Adipocyte (in vitro differentiated cells): ENCODE results near the gene C1orf74.

Source experiments
- DNase-seq: peaks from one replicate; pipeline ENCODE4 v3.0.0-alpha.2; 2015; ENCODE audit warnings: low read depth
- H3K27me3 ChIP-seq: replicated peaks from 2 replicates; pipeline ENCODE4 v1.7.0; 2013; ENCODE audit warnings: mild to moderate bottlenecking, low read length, moderate library complexity; ENCODE audit not compliant: control insufficient read depth, insufficient read depth
- H3K36me3 ChIP-seq: 2 replicates; pipeline ENCODE4 v1.7.0; 2013; ENCODE audit warnings: low read length, mild to moderate bottlenecking, moderate library complexity; ENCODE audit not compliant: control insufficient read depth, insufficient read depth, severe bottlenecking
- H3K4me1 ChIP-seq: 2 replicates; pipeline ENCODE4 v1.7.0; 2013; ENCODE audit warnings: mild to moderate bottlenecking, low read length, moderate library complexity; ENCODE audit not compliant: control insufficient read depth, insufficient read depth
- H3K4me3 ChIP-seq: 2 replicates; pipeline ENCODE4 v1.7.0; 2013; ENCODE audit warnings: mild to moderate bottlenecking, low read length, moderate library complexity
- H3K9ac ChIP-seq: 2 replicates; pipeline ENCODE4 v1.7.0; 2013; ENCODE audit warnings: mild to moderate bottlenecking, low read length, moderate library complexity
- H3K9me3 ChIP-seq: 2 replicates; pipeline ENCODE4 v1.7.0; 2013; ENCODE audit warnings: mild to moderate bottlenecking, low read length, moderate library complexity; ENCODE audit not compliant: control insufficient read depth

The C1orf74 gene

DNA sequence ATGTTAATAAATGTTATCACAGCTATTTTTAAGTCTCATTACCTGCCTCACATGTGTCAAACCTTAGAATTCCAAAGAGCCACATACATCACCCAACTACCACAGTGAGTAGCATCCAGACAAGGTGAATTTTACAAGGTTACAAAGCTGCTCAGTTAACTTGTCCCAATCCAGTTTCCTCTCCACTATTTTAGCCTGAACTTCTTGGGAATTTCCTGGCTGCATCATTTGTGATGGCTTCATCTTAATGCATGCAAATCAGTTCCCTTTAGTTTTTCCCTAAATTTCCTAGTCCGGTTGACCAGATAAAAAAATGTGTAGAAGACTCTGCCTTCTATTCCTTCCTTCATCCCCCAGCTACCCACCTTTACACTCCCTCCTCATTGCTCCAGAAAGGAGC is 29.1 kb downstream of the C1orf74 start:
- Histone ChIP-seq H3K9ac (no peak overlapping the region), H3K4me1 (no peaks in the 10 kb centered on the region), H3K9me3 (no peaks in the 10 kb centered on the region), H3K27me3 (peaks cover 15% of the 10 kb centered on the region), H3K4me3 (no peak overlapping the region), H3K36me3 (no peaks in the 10 kb centered on the region)
- DNase-seq: no peak

DNA sequence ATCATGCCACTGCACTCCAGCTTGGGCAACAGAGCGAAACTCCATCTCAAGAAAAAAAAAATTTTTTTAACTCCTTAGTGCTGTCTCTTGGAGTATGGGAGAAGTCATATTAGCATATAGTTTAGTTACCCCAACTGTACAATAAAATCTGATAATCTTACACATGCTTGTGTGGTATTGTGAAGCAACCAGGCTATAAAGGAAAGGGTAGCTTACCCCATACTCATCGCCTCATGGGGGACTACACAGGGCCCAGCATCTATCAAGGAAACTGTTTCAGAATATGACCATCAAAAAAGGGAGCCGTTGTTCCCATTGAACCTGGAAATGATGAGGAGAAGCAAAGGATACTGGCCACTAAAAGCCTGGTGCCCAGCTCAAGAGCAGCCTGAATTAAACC is 31.5 kb downstream of the C1orf74 start:
- no peak for DNase-seq

DNA sequence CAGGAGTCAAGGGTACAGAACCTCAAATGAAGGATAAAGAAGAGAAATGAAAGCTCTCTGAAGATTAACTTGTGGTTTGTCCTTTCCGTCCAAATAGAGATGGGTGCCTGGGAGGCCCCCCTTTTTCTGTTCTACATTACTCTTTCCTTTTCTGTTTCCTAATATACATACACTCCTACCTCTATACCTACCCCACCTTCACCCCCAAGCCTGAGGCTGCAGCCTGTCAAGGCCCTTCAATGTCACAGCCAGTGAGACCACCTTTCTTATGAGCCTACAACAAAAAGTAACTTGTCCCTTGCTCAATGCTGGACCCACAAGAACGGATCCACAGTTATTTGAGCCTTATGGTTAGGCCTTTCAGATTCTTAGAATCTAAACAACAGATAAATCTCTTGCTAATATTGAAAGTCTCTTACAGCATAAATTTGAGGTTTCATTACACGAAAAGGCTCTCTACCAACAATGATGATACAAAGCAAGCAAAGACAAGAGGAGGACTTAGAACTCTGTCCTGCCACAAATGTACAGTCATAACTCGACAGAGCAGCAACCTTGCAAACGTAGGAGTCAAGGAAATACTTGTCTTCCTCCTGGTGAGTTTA is 32.6 kb downstream of the C1orf74 start:
- Histone ChIP-seq H3K9ac (no peak overlapping the region), H3K4me1 (peaks cover 8% of the 10 kb centered on the region), H3K36me3 (no peaks in the 10 kb centered on the region), H3K4me3 (no peak overlapping the region), H3K9me3 (no peaks in the 10 kb centered on the region), H3K27me3 (peaks cover 8% of the 10 kb centered on the region)
- no peak for DNase-seq

More for the DNA sequence above, 31.5 kb downstream of the C1orf74 start:
- H3K9me3 ChIP-seq: no peaks in the 10 kb centered on the region
- H3K9ac ChIP-seq: no peak overlapping the region
- no peak overlapping the region for H3K4me3 ChIP-seq
- no peaks in the 10 kb centered on the region for H3K4me1 ChIP-seq
- H3K36me3 ChIP-seq: no peaks in the 10 kb centered on the region
- peaks cover 15% of the 10 kb centered on the region for H3K27me3 ChIP-seq

DNA sequence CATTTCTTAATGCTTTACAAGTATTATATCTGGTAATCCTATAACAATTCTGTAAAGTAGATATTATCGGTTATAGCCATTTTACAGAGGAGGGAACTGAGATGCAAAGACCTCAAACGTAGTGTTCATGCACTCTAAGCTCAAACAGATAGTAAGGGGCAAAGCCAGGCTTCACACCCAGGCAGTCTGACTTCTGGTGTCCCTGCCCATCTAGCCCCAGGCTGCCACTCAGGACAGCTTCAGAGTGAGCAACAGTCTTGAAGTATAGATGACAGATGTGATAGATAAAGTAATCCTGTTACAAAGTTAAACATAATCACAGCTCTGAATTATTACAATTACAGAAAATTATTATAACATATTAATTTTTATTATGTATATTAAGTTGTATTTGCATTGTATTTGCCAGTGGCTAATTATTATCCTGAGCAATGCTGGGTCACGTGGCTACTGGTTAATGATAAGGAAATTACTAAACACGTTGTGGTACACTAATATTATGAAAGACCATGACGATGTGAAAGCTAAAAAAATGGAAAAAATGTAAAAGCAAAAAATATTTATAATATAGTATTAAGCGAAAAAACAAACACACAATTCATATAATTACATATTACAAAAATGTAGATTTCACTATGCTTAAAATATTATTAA is 34.6 kb downstream of the C1orf74 start:
- Histone ChIP-seq H3K4me1 (peaks cover 14% of the 10 kb centered on the region), H3K27me3 (no peaks in the 10 kb centered on the region), H3K9me3 (no peaks in the 10 kb centered on the region), H3K4me3 (no peak overlapping the region), H3K36me3 (no peaks in the 10 kb centered on the region), H3K9ac (no peak overlapping the region)
- no peak for DNase-seq

DNA sequence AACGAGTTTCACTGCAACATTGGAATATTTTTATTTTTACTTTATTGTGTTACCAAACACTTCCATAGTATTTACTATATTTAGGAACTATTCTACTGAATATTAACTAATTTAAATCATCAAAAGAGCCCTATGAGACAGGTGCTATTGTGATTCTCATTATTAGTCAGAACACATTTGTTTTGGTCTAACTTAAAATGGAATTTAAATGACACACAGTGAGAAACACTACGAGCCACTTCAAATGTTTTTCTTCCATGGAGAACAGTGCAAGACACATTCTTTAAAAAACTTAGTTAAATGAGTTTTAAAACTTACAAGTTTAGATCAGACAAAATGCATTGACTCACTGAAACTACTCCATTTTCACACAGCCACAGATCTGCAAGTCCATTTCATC is 35.2 kb downstream of the C1orf74 start:
- Histone ChIP-seq H3K36me3 (no peaks in the 10 kb centered on the region), H3K9ac (no peak overlapping the region), H3K4me3 (no peak overlapping the region), H3K9me3 (no peaks in the 10 kb centered on the region), H3K27me3 (no peaks in the 10 kb centered on the region), H3K4me1 (peaks cover 14% of the 10 kb centered on the region)
- DNase-seq: no peak

DNA sequence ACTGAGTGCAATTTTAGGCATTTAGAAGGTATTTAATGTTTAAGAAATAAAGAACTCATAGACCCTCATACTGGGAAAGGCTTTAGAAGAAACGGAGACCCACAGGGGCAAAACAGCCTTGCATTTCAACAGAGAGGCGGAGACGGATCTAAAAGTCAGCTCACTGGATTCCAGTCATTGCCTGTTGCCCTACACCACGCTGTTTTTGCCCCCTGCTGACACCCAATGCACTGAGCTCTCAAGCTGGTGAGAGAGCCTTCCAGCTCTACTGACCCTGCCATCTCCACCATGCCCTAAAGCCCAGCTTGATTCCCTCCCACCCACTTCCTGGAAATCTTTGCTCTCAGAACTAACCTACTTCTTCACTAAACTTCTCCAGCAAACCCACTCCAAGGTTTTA is 35.7 kb downstream of the C1orf74 start:
- no peak overlapping the region for H3K4me3 ChIP-seq
- peaks cover 15% of the 10 kb centered on the region for H3K4me1 ChIP-seq
- H3K9me3 ChIP-seq: no peaks in the 10 kb centered on the region
- H3K36me3 ChIP-seq: no peaks in the 10 kb centered on the region
- H3K9ac ChIP-seq: no peak overlapping the region
- no peaks in the 10 kb centered on the region for H3K27me3 ChIP-seq
- no peak for DNase-seq

DNA sequence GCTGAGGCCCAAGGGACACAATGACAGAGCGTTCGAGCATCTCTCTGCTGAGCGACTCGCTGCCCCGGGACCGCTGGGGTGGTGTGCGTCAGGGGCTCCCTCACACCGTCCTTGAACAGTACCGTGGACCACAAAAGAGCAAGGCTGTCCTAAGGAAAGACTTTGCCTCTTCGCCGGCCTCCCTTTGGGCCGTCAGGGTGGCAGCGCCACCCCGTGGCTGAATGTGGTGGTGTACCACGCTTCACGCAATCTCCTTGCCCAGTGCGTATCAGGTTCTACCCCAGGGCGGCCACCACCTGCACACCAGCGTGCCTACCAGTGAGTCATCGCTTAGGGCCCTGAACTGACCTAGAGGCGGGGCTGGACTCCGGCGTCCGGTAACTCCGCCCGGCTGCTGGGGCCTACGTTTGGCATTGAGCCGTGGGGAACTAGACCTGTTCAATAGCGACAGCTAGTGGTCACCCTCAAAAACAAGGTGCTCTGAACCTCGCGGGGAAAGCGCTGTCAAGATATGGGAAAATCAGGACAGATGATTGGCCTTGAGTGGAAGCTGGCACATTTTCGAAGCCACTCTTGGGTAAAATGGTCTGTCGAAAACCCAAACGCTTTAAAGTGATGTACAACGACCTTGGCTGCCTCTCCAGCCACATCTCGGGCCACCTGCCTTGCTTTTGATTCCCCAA is 36.6 kb downstream of the C1orf74 start:
- Histone ChIP-seq H3K4me3 (peak overlapping the region; percentile 35), H3K9me3 (no peaks in the 10 kb centered on the region), H3K9ac (peak overlapping the region; percentile 37), H3K36me3 (no peaks in the 10 kb centered on the region), H3K4me1 (peaks cover 22% of the 10 kb centered on the region), H3K27me3 (no peaks in the 10 kb centered on the region)
- peak; percentile 93 for DNase-seq

DNA sequence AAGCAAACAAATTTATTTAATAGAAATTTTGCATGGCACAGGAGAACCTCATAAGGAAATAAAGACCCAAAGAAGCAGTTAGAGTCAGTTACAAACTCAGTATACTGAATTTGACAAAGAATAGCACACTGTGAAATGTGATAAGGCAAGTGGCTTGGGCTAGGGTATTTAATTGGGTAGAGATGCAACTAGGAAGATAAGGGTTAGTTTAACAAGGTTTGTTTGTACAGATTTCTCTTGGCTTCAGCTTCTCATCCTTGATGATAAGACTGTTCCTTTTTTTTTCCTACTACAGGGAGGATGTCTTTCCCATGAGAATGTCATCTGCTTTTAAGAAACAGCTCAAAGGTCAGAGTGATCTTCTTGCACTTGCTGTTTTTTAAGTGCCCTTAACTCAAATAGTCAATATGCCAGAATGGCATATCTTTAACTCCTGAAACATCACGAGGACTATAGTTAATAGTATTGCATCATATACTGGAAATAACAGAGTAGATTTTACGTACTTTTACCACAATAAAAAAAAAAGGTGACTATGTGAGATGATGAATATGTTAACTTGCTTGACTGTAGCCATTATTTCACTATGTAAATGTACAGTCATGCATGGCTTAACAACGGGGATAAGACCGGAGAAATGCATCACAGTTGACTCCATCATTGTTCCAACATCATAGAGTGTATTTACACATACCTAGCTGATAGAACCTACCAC is 37.8 kb downstream of the C1orf74 start:
- no peak overlapping the region for H3K4me3 ChIP-seq
- no peak for DNase-seq

DNA sequence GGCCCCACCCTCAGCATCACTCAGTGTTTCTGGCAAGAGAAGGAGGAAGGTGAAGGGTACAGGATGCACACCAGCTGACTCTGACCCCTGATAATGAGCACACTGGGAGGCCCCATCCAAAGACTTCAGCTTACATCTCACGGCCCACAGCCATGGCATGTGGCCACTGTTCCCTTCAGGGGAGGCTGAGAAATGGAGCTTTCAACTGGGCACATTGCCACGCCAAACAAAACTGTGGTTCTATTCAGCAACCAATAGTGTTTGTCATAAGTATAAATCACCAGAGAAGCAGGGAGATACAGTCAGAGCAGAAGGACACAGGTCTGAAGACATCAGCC is 41.2 kb downstream of the C1orf74 start:
- H3K4me1 ChIP-seq: peaks cover 33% of the 10 kb centered on the region
- no peaks in the 10 kb centered on the region for H3K36me3 ChIP-seq
- peak overlapping the region; percentile 70 for H3K9ac ChIP-seq
- no peaks in the 10 kb centered on the region for H3K27me3 ChIP-seq
- H3K4me3 ChIP-seq: no peak overlapping the region
- DNase-seq: peak; percentile 53
- no peaks in the 10 kb centered on the region for H3K9me3 ChIP-seq

More for the DNA sequence above, 37.8 kb downstream of the C1orf74 start:
- Histone ChIP-seq H3K4me1 (peaks cover 33% of the 10 kb centered on the region), H3K9ac (no peak overlapping the region), H3K9me3 (no peaks in the 10 kb centered on the region), H3K36me3 (no peaks in the 10 kb centered on the region), H3K27me3 (no peaks in the 10 kb centered on the region)

DNA sequence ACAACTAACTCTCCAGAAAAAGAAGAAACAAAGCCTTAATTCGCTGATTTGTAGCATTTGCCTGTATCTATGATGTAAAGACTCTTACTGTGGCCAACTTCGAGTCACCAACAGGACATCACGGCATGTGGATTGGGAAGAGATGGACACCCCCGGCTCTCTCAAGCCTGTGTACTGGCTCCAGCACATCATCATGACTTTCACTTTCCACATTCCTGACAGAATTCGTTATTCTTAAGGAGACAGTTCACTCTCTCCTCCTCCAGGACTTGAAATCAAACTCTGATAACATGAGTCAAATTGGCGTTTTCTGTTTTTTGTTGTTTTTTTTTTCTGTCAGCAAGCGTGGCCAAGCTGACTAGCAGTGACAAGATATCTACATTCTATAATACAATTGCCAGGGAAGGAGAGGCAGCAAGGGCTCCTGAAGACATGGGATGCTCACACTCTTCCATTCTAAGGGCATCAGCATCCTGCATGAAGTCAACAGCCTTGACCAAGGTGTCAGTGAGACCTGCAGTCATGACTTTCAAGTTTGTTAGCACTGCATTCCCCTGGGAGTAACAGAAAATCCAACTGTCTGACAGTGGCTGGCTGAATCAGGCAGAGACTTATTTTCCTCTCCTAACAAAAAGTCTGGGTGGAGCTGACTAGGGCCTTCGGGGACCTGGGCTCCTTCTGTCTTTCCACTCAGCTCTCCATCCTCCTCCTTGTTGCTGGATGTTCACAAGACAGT is 41.8 kb downstream of the C1orf74 start:
- H3K27me3 ChIP-seq: no peaks in the 10 kb centered on the region
- DNase-seq: peak; percentile 44
- H3K4me3 ChIP-seq: peak overlapping the region; percentile 70
- H3K4me1 ChIP-seq: peaks cover 33% of the 10 kb centered on the region
- no peaks in the 10 kb centered on the region for H3K9me3 ChIP-seq
- peak overlapping the region; percentile 70 for H3K9ac ChIP-seq
- H3K36me3 ChIP-seq: no peaks in the 10 kb centered on the region

DNA sequence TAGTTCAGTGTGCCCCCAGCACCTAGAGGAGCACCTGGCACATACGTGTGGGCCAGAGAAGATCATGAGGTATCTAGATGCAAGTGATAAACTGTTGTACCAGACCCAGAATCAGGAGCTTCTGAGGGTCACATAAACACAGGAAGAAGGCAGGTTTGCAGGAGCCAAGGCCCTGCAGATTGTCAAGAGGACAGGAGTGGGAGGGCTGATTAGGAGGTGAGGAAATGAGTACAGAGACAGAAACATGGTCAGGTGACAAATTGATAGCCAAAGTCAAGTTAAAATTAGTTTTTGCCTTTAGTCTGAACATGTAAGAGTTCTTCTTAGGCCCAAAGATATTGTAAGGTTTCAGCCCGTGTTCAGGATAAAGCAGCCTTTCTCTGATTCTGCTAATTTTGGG is 42.5 kb downstream of the C1orf74 start:
- peak overlapping the region; percentile 70 for H3K4me3 ChIP-seq
- DNase-seq: no peak
- peaks cover 30% of the 10 kb centered on the region for H3K4me1 ChIP-seq
- H3K27me3 ChIP-seq: no peaks in the 10 kb centered on the region
- H3K9me3 ChIP-seq: no peaks in the 10 kb centered on the region
- peak overlapping the region; percentile 70 for H3K9ac ChIP-seq
- H3K36me3 ChIP-seq: no peaks in the 10 kb centered on the region
